HPDE6-E6E7 (cell line): ENCODE measurements around the gene ZNF101.

Source experiments
- DNase-seq: peaks from one replicate; pipeline ENCODE4 v3.0.0; 2011; ENCODE audit warnings: missing footprints; ENCODE audit errors: extremely low spot score

ZNF101 gene

DNA sequence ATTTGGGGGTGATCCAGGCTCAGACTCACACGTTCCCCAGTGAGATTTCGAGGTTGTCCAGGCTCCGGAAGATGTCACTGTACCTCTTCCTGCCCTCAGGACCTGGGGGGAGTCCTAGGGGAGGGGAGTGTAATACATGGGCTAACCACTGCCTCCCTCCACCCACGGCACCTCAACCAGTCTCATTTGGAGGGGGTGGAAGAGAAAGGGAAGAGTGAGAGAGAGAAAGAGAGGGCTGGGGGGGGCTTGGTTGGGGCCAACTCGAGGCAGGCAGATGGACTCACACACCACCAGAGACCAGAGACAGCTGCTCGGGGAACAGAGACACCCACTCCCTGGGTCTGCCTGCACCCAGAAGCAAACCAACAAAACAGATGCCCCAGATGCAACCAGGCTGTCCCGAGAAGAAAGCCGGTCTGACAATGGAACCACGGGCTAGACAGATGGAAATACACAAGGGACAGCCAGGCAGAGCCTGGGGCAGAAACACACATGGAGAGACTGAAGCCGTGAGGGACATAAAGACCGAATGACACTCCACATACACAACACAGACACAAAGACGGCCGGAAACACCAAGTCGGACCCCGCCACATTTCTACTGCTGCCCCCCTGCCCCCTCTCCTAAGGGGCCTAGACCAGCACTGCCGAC is 26.0 kb upstream of the ZNF101 start:
- no peak for DNase-seq

- DNase-seq: peak; percentile 80
Observed at GRCh38 chr19:19643158-19644053, 25.2 kb upstream of the ZNF101 start, which contains the start of gene GMIP. TSS of gene GMIP (minus strand) at chr19:19643657. CDS start at chr19:19643529, 128 bp downstream.

- no peak for DNase-seq
Observed at GRCh38 chr19:19644054-19644388, 24.6 kb upstream of the ZNF101 start.

- no peak for DNase-seq
Observed at GRCh38 chr19:19645233-19645870, 23.3 kb upstream of the ZNF101 start.

GRCh38 chr19:19647037-19647835 is 21.4 kb upstream of the ZNF101 start:
- DNase-seq: no peak

DNA sequence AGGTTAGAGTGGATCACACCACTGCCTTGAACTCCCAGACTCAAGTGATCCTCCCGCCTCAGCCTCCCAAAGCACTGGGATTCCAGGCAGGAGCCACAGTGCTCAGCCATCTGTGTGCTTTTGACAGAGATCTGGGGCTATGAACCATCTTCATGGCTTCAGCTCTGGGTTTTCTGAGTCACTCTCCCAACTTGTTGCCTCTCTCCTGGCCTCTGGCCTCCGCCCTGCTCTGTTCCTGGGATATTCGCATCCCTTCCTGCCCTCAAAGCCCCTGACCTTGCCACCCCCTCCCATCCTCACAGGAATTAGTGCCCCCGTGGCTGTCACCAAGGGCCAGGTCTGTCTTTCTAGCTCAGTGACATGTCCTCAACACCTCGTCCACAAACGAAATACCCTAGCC is 19.5 kb upstream of the ZNF101 start:
- DNase-seq: no peak

DNA sequence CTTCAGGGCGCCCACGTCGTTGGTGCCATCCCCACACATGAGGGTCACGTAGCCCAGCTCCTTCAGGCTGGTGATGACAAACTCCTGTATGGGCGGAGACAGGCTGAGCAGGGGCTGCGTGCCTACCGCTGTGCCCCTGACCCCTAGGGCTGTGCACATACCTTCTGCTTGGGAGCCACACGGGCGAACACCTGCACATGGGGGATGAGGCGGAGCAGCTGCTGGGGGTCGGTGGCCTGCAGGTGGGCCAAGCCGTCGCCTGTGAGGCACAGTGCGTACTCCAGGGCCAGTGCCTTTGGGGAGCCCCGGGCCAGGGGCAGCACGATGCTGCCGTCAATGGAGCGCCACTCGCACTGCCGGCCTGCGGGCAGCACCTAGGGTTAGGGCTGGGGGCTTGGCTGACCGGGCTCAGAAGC is 19.1 kb upstream of the ZNF101 start:
- no peak for DNase-seq

DNA sequence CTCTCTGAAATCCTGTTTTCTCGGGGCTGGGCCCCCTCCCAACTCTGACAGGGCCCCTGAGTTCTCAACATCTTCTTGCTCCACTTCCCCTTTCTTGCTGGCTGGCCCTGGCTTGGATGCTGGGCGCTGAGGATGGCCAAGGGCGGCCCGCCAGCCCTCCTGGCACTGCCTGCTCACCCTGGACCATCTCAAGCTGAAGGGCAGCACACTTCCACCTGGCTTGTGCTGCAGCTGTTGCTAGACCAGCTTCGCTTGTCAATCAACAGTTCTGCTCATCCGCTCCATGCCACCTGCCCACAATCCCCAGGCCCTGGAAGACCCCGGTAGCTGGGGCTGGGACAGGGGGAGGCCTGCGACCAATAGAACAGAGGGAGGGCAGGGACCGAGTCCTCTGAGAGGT is 18.3 kb upstream of the ZNF101 start:
- DNase-seq: no peak

GRCh38 chr19:19651076-19651475 is 17.6 kb upstream of the ZNF101 start:
- DNase-seq: no peak

- DNase-seq: no peak
Observed at GRCh38 chr19:19652482-19653295, 15.9 kb upstream of the ZNF101 start.

DNA sequence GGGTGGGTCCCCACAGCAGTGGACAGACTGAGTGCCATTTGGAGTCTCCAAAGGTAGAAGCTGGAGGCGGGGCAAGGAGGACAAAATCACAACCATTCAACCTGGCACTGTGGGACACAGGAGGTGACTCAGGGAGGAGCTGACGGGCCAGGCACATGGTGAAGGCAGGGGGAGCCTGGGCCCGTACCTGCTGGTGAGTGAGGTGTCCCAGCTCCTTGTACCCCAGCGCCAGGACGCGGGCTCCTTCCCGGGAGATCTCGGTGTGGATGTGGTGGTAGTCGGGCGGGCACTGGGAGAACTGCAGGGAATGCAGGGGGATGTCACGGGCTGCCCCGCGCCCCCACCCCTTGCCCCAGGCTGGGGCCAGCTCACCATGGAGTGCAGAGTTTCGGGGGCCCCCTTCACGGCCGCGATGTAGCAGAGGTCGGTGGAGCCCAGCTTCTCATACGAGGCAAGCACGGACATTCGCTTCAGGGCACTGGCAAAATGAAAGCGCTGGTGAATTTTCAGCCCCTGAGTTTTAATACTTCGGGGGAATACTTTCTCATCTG is 15.0 kb upstream of the ZNF101 start:
- DNase-seq: no peak

GRCh38 chr19:19654441-19654840 is 14.2 kb upstream of the ZNF101 start:
- no peak for DNase-seq

DNA sequence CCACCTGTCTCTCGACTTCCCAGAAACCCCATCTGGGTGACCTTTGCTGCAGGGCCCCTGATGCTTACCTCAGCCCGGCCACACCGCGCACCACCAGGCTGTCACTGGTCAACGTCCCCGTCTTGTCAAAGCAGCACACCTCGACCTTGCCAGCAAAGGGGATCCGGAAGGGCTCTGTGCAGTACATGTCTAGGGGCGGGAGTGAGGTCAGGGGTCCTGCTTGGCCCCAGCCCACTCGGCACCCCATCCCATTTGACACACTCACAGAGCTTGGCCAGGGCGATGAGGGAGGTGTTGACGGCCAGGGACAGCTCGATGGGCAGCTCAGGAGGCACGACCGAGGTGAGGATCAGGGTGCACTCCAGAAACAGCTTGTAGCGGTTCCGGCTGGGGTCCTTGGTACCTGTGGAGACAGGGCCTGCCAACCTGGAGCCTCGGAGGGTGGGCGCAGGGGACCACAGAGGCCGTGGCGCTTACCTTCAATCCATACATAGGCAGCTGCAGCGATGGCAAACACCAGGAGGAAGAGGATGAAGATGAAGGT is 13.5 kb upstream of the ZNF101 start:
- no peak for DNase-seq

- no peak for DNase-seq
Observed at GRCh38 chr19:19655641-19656343, 12.8 kb upstream of the ZNF101 start.

DNA sequence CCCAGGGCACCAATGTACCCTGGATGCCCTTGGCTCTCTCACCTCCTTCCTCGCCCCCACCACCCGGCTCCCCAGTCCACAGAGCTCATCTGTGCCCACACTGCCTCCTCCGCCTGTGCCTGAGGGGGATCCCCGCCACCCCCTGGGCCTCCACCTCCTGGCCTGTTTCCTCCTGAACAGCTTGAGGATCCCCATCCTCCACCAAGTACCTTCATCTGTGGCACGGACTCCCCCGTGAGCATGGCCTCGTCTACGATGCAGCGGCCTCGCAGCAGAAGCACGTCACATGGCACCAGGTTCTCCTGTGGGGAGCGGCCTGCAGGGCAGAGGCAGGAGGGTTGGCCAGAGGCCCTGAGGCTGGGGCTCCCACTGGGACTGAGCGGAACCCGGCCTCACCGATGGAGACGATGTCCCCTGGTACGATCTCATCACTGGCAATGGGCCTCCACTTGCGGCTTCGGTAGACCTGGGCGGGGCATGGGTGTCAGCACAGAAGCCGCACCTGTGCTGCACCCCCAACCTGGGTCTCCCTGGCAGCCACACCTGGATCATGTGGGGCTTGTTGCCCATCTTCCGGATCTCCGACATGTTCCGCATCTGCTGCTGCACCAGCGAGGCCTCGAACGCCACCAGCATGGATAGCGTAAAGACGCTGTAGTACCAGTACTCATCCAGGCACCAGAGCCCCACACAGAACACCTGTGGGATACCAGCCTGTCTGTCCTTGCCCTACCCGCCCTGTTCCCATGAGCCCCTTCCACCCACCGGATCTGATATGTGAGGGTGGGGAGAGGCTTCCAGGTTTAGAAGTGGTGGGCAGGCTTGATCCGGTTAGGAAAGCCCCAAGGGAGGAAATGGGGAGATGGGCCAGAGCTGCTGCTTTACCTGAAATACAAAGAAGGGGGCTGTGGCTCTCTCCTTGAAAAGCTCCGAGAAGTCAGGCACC is 11.9 kb upstream of the ZNF101 start:
- no peak for DNase-seq

DNA sequence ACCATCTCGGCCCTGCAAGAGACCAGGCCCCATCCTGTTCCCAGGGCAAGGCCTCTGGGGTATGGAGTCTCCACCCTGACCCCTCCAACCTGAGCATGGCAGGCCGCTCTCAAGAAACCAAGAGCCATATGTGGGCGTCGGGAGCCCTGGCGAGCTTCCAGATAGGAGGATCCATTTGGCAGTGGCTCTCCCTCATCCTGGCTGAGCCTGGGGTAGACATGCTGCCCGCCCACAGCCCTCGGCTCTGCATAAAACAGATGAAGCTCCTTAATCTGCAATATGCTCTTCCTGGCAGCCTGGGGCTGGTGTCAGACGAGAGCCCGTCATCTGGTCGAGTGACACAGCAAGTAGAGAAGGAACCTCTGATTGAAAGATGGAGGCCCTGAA is 11.2 kb upstream of the ZNF101 start:
- no peak for DNase-seq

DNA sequence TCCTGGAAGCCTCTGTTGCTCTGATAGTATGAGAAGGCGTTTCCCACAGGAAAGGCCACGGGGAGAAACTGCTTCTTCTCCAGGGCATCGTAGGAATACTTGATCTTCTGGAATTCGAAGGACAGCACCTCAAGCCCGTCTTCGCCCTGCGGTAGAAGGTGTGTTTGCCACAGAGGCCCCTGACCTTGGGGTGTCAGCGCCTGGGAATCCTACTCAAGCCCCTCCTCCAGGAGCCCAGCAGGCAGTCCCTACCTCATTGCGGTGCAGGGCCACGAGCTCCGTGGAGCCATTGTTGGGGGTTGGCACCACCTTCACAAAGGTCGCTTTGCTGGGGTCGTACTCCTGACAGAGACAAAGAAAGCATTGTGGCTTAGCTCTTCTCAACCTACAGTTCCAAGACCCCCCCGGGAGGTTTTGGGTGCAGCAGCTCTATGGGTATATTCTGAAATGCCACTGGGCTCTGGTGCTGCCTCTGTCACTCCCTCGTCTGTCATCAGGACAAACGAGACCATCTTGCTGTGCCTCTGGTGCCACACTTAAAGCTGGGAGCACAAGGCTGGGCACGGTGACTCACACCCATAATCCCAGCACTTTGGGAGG is 8.9 kb upstream of the ZNF101 start:
- DNase-seq: no peak

- no peak for DNase-seq
Observed at GRCh38 chr19:19661141-19661674, 7.4 kb upstream of the ZNF101 start.
